ENCODE data around the gene LRBA.
"Not testable (repeated sequence)": the region's sequence is repeated elsewhere in the genome, so short reads cannot be mapped to it uniquely, and the experiment has no call there.

The LRBA gene

DNA sequence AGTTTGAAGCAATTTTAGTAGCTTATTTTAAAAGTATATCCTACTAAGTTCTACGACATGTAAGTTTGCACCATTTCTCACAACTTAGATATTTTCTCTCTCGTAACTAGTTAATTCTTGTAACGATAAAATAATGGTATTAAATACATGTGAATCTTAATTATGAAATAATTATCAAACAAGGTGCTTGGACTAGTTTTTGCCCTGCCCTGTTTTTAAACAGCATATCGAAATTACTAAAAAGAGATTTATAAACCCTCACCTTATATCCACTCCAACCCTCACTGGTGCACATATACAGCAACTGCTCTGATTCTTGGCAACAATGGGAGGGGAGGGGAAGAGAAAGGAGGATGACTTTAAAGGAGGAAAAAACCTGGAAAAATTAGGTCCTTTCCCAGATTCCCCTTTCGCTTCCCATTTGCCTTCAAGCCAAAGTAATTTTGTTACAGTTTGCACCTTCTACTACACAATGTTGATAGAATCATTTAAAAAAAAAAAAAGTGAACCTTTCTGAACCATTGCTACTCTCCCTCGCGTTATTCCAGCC is 434.0 kb downstream of the LRBA start:
- no peaks in the 10 kb centered on the region for H3K9me3 Mint-ChIP-seq
- H3K36me3 Mint-ChIP-seq: peaks cover 43% of the 10 kb centered on the region
- H3K4me3 Mint-ChIP-seq: no peak overlapping the region
- ATAC-seq (no peak), DNase-seq (ENCODE audit: low spot score in 2 of 2) (no peak)
- no peak overlapping the region for H3K27ac Mint-ChIP-seq
- H3K4me1 Mint-ChIP-seq: no peaks in the 10 kb centered on the region

- ATAC-seq (no peak), DNase-seq (ENCODE audit: low spot score in 2 of 2) (no peak)
- Mint-ChIP-seq H3K4me3 (no peak overlapping the region), H3K4me1 (no peaks in the 10 kb centered on the region), H3K27ac (no peak overlapping the region), H3K9me3 (no peaks in the 10 kb centered on the region), H3K36me3 (peaks cover 39% of the 10 kb centered on the region)
Measured at GRCh38 chr4:150580306-150580705, 434.8 kb downstream of the LRBA start.

- peaks cover 38% of the 10 kb centered on the region for H3K36me3 Mint-ChIP-seq
- H3K9me3 Mint-ChIP-seq: no peaks in the 10 kb centered on the region
- no peaks in the 10 kb centered on the region for H3K4me1 Mint-ChIP-seq
- no peak for DNase-seq (ENCODE audit: low spot score in 2 of 2)
- no peak overlapping the region for H3K27ac Mint-ChIP-seq
- no peak for ATAC-seq
- no peak overlapping the region for H3K4me3 Mint-ChIP-seq
Measured at GRCh38 chr4:150579551-150580234, 435.4 kb downstream of the LRBA start.

- ATAC-seq (no peak), DNase-seq (ENCODE audit: low spot score in 2 of 2) (no peak)
- no peak overlapping the region for H3K27ac Mint-ChIP-seq
- H3K9me3 Mint-ChIP-seq: no peaks in the 10 kb centered on the region
- no peaks in the 10 kb centered on the region for H3K4me1 Mint-ChIP-seq
- no peak overlapping the region for H3K4me3 Mint-ChIP-seq
- peaks cover 30% of the 10 kb centered on the region for H3K36me3 Mint-ChIP-seq
Measured at GRCh38 chr4:150578745-150579501, 436.2 kb downstream of the LRBA start.

- H3K4me1 Mint-ChIP-seq: no peaks in the 10 kb centered on the region
- ATAC-seq: no peak
- H3K36me3 Mint-ChIP-seq: peaks cover 20% of the 10 kb centered on the region
- no peak for DNase-seq (ENCODE audit: low spot score in 2 of 2)
- no peak overlapping the region for H3K27ac Mint-ChIP-seq
- no peak overlapping the region for H3K4me3 Mint-ChIP-seq
- no peaks in the 10 kb centered on the region for H3K9me3 Mint-ChIP-seq
Measured at GRCh38 chr4:150577796-150578195, 437.3 kb downstream of the LRBA start.

- Mint-ChIP-seq H3K4me1 (no peaks in the 10 kb centered on the region), H3K27ac (no peak overlapping the region)
- ATAC-seq: no peak
Measured at GRCh38 chr4:150574678-150575077, 440.4 kb downstream of the LRBA start.

GRCh38 chr4:150573534-150573933 is 441.6 kb downstream of the LRBA start:
- ATAC-seq (peak; percentile 57), DNase-seq (ENCODE audit: low spot score in 2 of 2) (no peak)
- Mint-ChIP-seq H3K36me3 (peaks cover 7% of the 10 kb centered on the region), H3K4me1 (no peaks in the 10 kb centered on the region), H3K9me3 (no peaks in the 10 kb centered on the region), H3K4me3 (no peak overlapping the region), H3K27ac (no peak overlapping the region)

More at GRCh38 chr4:150574678-150575077, 440.4 kb downstream of the LRBA start:
- Mint-ChIP-seq H3K4me3 (no peak overlapping the region), H3K36me3 (peaks cover 18% of the 10 kb centered on the region), H3K9me3 (no peaks in the 10 kb centered on the region)
- DNase-seq (ENCODE audit: low spot score in 2 of 2): no peak

- no peak for ATAC-seq
- no peaks in the 10 kb centered on the region for H3K9me3 Mint-ChIP-seq
- no peak overlapping the region for H3K4me3 Mint-ChIP-seq
- no peak for DNase-seq (ENCODE audit: low spot score in 2 of 2)
- H3K27ac Mint-ChIP-seq: no peak overlapping the region
- H3K4me1 Mint-ChIP-seq: no peaks in the 10 kb centered on the region
- peaks cover 7% of the 10 kb centered on the region for H3K36me3 Mint-ChIP-seq
Measured at GRCh38 chr4:150572704-150573504, 442.2 kb downstream of the LRBA start.

DNA sequence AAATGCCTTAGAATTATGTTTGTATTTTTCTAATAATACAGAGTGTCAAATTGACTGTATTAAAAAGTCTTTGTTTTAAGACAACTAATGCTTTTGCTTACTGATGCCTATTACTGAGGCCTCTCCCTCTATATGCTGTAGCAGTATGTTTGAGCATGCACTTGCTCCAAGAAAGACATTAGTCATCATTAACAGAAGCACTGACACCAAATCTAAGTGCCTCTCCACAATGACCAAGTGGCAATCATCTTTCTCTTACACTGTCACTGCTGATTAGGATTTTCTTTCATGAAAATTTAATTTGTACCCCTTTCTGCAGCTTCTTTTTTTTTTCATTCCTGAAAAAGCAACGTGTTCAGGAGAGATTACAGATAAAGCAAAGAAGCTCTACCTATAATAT is 444.2 kb downstream of the LRBA start:
- Mint-ChIP-seq H3K27ac (no peak overlapping the region), H3K4me1 (no peaks in the 10 kb centered on the region), H3K36me3 (peaks cover 7% of the 10 kb centered on the region), H3K9me3 (no peaks in the 10 kb centered on the region), H3K4me3 (no peak overlapping the region)
- no peak for DNase-seq (ENCODE audit: low spot score in 2 of 2)
- ATAC-seq: no peak

DNA sequence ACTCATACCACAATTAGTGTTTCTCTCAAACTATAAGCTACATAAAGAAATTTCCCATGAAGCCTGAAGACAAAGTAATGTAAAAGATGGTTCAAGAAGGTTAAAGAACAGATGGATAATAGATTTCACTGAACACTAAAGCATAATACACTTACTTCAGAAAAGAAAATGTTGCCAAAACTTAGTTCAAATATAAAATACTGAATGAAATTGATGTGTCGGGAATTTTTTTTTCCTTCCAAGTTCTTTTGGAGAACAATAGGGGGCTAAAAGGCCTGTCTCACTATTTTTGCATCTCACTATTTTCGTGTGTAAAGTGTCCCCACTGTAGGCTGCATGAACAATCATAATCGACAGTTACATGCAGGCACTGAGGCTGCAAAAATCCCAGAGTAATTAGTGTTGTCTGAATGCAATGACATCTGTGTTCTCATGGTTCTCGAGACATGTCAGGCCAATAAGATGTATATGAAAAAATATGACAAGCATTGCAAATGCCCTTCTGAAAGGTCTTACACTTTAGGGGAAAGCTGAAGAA is 445.0 kb downstream of the LRBA start:
- Mint-ChIP-seq H3K4me1 (no peaks in the 10 kb centered on the region), H3K27ac (no peak overlapping the region), H3K36me3 (peaks cover 7% of the 10 kb centered on the region), H3K4me3 (no peak overlapping the region), H3K9me3 (peaks cover 1% of the 10 kb centered on the region)
- no peak for DNase-seq (ENCODE audit: low spot score in 2 of 2)
- no peak for ATAC-seq

- no peak for ATAC-seq
- no peak for DNase-seq (ENCODE audit: low spot score in 2 of 2)
- H3K9me3 Mint-ChIP-seq: peaks cover 3% of the 10 kb centered on the region
- peaks cover 7% of the 10 kb centered on the region for H3K36me3 Mint-ChIP-seq
- no peak overlapping the region for H3K4me3 Mint-ChIP-seq
- no peak overlapping the region for H3K27ac Mint-ChIP-seq
- no peaks in the 10 kb centered on the region for H3K4me1 Mint-ChIP-seq
Measured at GRCh38 chr4:150569384-150569987, 445.6 kb downstream of the LRBA start.

- H3K36me3 Mint-ChIP-seq: peaks cover 7% of the 10 kb centered on the region
- H3K27ac Mint-ChIP-seq: no peak overlapping the region
- H3K4me3 Mint-ChIP-seq: no peak overlapping the region
- no peaks in the 10 kb centered on the region for H3K4me1 Mint-ChIP-seq
- ATAC-seq: no peak
- H3K9me3 Mint-ChIP-seq: peaks cover 3% of the 10 kb centered on the region
- no peak for DNase-seq (ENCODE audit: low spot score in 2 of 2)
Measured at GRCh38 chr4:150567070-150567469, 448.0 kb downstream of the LRBA start.

DNA sequence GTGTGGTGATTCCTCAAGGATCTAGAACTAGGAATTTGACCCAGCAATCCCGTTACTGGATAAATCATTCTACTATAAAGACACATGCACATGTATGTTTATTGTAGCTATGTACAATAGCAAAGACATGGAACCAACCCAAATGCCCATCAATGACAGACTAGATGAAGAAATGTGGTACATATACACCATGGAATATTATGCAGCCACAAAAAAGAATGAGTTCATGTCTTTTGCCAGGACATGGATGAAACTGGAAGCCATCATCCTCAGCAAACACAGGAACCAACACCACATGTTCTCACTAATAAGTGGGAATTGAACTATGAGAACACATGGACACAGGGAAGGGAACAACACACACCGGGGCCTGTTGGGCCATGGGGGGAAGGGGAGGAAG is 450.1 kb downstream of the LRBA start:
- H3K27ac Mint-ChIP-seq; H3K4me1 Mint-ChIP-seq; ATAC-seq; DNase-seq (ENCODE audit: low spot score in 2 of 2); H3K4me3 Mint-ChIP-seq; H3K9me3 Mint-ChIP-seq; H3K36me3 Mint-ChIP-seq: not testable (repeated sequence)

- H3K9me3 Mint-ChIP-seq: peaks cover 3% of the 10 kb centered on the region
- no peaks in the 10 kb centered on the region for H3K36me3 Mint-ChIP-seq
- no peaks in the 10 kb centered on the region for H3K4me1 Mint-ChIP-seq
- H3K27ac Mint-ChIP-seq: no peak overlapping the region
- no peak overlapping the region for H3K4me3 Mint-ChIP-seq
- ATAC-seq (no peak), DNase-seq (ENCODE audit: low spot score in 2 of 2) (no peak)
Measured at GRCh38 chr4:150562751-150563150, 452.3 kb downstream of the LRBA start.

GRCh38 chr4:150562250-150562649 is 452.8 kb downstream of the LRBA start:
- Mint-ChIP-seq H3K4me1 (no peaks in the 10 kb centered on the region), H3K36me3 (no peaks in the 10 kb centered on the region), H3K9me3 (peaks cover 3% of the 10 kb centered on the region), H3K4me3 (no peak overlapping the region), H3K27ac (no peak overlapping the region)
- DNase-seq (ENCODE audit: low spot score in 2 of 2): no peak
- ATAC-seq: no peak

All from stimulated activated effector memory CD8-positive, alpha-beta T cell treated with anti-CD3 and anti-CD28 coated beads, Interleukin-12 subunit alpha, Interleukin-12 subunit beta, amount 100 ng/mL, for 72 hours (primary cell).